Neural progenitor cell (in vitro differentiated cells): ENCODE data around the gene KCNMB2. TPM values are rescaled to one million over a fixed set of nuclear protein-coding genes. Genes with fewer than 3 reads are reported as not detected.

Experiments used
- DNase-seq: peaks from one replicate; pipeline ENCODE4 v3.0.0-alpha.2; 2016; ENCODE audit warnings: low spot score
- H2AFZ ChIP-seq: fragments of 200-600 bp; sonication (generic); replicated peaks from 2 replicates; pipeline ENCODE4 v1.6.1; 2016; ENCODE audit warnings: antibody characterized with exemption
- H3F3A ChIP-seq: fragments of 200-600 bp; sonication (generic); 2 replicates; pipeline ENCODE4 v1.6.1; 2016; ENCODE audit warnings: antibody characterized with exemption, low read depth
- H3K27ac ChIP-seq: fragments of 200-600 bp; sonication (generic); 2 replicates; pipeline ENCODE4 v1.5.1; 2016; ENCODE audit warnings: mild to moderate bottlenecking
- H3K27me3 ChIP-seq: fragments of 200-600 bp; sonication (generic); 2 replicates; pipeline ENCODE4 v1.6.1; 2016; ENCODE audit warnings: mild to moderate bottlenecking, moderate library complexity
- H3K36me3 ChIP-seq: fragments of 200-600 bp; sonication (generic); 2 replicates; pipeline ENCODE4 v1.5.1; 2016
- H3K4me1 ChIP-seq: fragments of 200-600 bp; sonication (generic); 2 replicates; pipeline ENCODE4 v1.6.1; 2016; ENCODE audit warnings: mixed run types
- H3K4me2 ChIP-seq: fragments of 200-600 bp; sonication (generic); 2 replicates; pipeline ENCODE4 v1.6.1; 2016
- H3K4me3 ChIP-seq: fragments of 200-600 bp; sonication (generic); 2 replicates; pipeline ENCODE4 v1.5.1; 2016
- H3K79me2 ChIP-seq: fragments of 200-600 bp; sonication (generic); 2 replicates; pipeline ENCODE4 v1.6.1; 2016; ENCODE audit warnings: low read depth
- H3K9ac ChIP-seq: fragments of 200-600 bp; sonication (generic); 2 replicates; pipeline ENCODE4 v1.6.1; 2016
- H3K9me3 ChIP-seq: fragments of 200-600 bp; sonication (generic); 2 replicates; pipeline ENCODE4 v1.5.1; 2016; ENCODE audit warnings: low read depth
- H4K20me1 ChIP-seq: fragments of 200-600 bp; sonication (generic); 2 replicates; pipeline ENCODE4 v1.6.1; 2016; ENCODE audit warnings: low read depth
- H3K27ac Mint-ChIP-seq: 3 replicates; pipeline ENCODE4 v1.8.0; 2021; ENCODE audit warnings: mixed read lengths
- H3K27me3 Mint-ChIP-seq: 2 replicates; pipeline ENCODE4 v1.8.0; 2022; ENCODE audit warnings: low read depth, mild to moderate bottlenecking, inconsistent platforms, moderate library complexity, mixed read lengths; ENCODE audit not compliant: insufficient read depth
- H3K36me3 Mint-ChIP-seq: 3 replicates; pipeline ENCODE4 v1.8.0; 2021; ENCODE audit warnings: mixed read lengths
- H3K4me1 Mint-ChIP-seq: 3 replicates; pipeline ENCODE4 v1.8.0; 2021; ENCODE audit warnings: mixed read lengths
- H3K4me3 Mint-ChIP-seq: 3 replicates; pipeline ENCODE4 v1.8.0; 2021; ENCODE audit warnings: mild to moderate bottlenecking, moderate library complexity, mixed read lengths
- H3K9me3 Mint-ChIP-seq: 3 replicates; pipeline ENCODE4 v1.8.0; 2020; ENCODE audit warnings: mixed read lengths
- EZH2 ChIP-seq: fragments of 200-600 bp; sonication (generic); IDR thresholded peaks from 2 replicates; pipeline ENCODE4 v1.6.1; 2017; ENCODE audit warnings: antibody characterized with exemption, mild to moderate bottlenecking, moderate library complexity
- EZH2phosphoT487 ChIP-seq: fragments of 200-600 bp; sonication (generic); IDR thresholded peaks from 2 replicates; pipeline ENCODE4 v1.6.1; 2017; ENCODE audit warnings: antibody characterized with exemption
- total RNA-seq: library from RNA; depleted of rRNA; stranded (reverse); fragments of >200 nt; gene quantifications from 2 replicates; pipeline ENCODE4 v1.2.3, GENCODE V29; 2015; ENCODE audit warnings: low replicate concordance
- TF ChIP-seq, protein P1 (sequence below): fragments of 200-600 bp; sonication (generic); IDR thresholded peaks from 2 replicates; pipeline ENCODE4 v1.5.1; 2017; ENCODE audit warnings: antibody characterized with exemption, mild to moderate bottlenecking

KCNMB2 gene
- total RNA-seq, 1 donor from 2014 or later: not detected

DNA sequence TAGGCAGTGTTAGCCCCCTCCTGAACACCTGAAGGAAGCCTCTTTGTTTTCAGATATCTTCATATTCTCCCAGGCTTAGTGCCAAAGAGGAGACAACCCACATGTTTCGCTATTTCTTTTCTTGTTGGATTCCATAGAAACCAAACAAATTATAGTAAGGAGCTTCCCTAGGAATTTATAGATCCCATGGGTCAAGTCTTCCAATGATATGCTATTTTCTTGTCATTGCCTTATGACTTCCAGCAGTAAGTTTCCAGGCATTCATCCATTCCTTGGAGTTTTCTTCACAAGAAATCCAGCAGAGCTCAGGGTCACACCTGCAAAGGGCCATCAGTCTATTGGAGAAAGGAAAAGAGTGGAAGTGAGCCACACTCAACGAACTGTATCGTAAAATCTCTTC, 9.9 kb upstream of the KCNMB2 start:
- Histone ChIP-seq H3K36me3 (no peaks in the 10 kb centered on the region), H3K4me2 (no peak overlapping the region), H3K27ac (no peak overlapping the region), H3K4me3 (no peak overlapping the region), H3K4me1 (no peaks in the 10 kb centered on the region), H2AFZ (no peak overlapping the region), H3K9ac (no peak overlapping the region), H3K79me2 (no peaks in the 10 kb centered on the region), H3F3A (no peaks in the 10 kb centered on the region), H4K20me1 (no peaks in the 10 kb centered on the region), H3K9me3 (no peaks in the 10 kb centered on the region), H3K27me3 (no peaks in the 10 kb centered on the region)
- Mint-ChIP-seq H3K4me3 (no peak overlapping the region), H3K36me3 (no peaks in the 10 kb centered on the region), H3K9me3 (no peaks in the 10 kb centered on the region), H3K27me3 (no peaks in the 10 kb centered on the region), H3K27ac (no peak overlapping the region), H3K4me1 (peaks cover 4% of the 10 kb centered on the region)
- DNase-seq: no peak
- TF ChIP-seq EZH2phosphoT487: no peak
- no peak for TF ChIP-seq EZH2
- TF ChIP-seq, protein P1, sequence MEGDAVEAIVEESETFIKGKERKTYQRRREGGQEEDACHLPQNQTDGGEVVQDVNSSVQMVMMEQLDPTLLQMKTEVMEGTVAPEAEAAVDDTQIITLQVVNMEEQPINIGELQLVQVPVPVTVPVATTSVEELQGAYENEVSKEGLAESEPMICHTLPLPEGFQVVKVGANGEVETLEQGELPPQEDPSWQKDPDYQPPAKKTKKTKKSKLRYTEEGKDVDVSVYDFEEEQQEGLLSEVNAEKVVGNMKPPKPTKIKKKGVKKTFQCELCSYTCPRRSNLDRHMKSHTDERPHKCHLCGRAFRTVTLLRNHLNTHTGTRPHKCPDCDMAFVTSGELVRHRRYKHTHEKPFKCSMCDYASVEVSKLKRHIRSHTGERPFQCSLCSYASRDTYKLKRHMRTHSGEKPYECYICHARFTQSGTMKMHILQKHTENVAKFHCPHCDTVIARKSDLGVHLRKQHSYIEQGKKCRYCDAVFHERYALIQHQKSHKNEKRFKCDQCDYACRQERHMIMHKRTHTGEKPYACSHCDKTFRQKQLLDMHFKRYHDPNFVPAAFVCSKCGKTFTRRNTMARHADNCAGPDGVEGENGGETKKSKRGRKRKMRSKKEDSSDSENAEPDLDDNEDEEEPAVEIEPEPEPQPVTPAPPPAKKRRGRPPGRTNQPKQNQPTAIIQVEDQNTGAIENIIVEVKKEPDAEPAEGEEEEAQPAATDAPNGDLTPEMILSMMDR: no peak

DNA sequence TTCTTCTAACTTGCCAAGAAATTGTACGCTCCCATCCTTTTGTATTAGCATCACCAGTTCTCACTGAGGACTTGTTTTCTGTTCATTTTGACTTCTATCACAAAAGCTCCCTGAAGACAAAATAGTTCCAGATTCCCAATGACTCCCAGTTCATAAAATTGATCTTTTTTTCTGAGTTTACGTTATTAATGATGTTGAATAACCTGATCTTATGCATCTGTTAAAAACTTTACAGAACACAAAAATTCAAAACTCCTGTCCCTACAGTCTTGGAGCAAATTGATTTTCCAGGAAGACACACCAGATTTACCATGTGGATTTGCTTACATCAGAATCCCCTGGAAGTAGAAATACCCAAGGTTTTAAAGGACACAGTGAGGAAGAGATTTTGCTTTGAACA, 8.3 kb upstream of the KCNMB2 start:
- no peaks in the 10 kb centered on the region for H3K27me3 ChIP-seq
- H3K9me3 ChIP-seq: no peaks in the 10 kb centered on the region
- TF ChIP-seq EZH2phosphoT487 (no peak), EZH2 (no peak)
- TF ChIP-seq, protein P1: no peak
- no peaks in the 10 kb centered on the region for H3K4me1 ChIP-seq
- no peaks in the 10 kb centered on the region for H3K4me1 Mint-ChIP-seq
- H3K9ac ChIP-seq: no peak overlapping the region
- H3K9me3 Mint-ChIP-seq: no peaks in the 10 kb centered on the region
- no peaks in the 10 kb centered on the region for H3K36me3 Mint-ChIP-seq
- no peak overlapping the region for H3K4me2 ChIP-seq
- no peak overlapping the region for H3K27ac ChIP-seq
- no peaks in the 10 kb centered on the region for H4K20me1 ChIP-seq
- no peaks in the 10 kb centered on the region for H3K79me2 ChIP-seq
- no peak overlapping the region for H2AFZ ChIP-seq
- no peak for DNase-seq
- H3K27me3 Mint-ChIP-seq: no peaks in the 10 kb centered on the region
- H3K27ac Mint-ChIP-seq: no peak overlapping the region
- no peak overlapping the region for H3K4me3 ChIP-seq
- H3K4me3 Mint-ChIP-seq: no peak overlapping the region
- no peaks in the 10 kb centered on the region for H3K36me3 ChIP-seq
- H3F3A ChIP-seq: no peaks in the 10 kb centered on the region

DNA sequence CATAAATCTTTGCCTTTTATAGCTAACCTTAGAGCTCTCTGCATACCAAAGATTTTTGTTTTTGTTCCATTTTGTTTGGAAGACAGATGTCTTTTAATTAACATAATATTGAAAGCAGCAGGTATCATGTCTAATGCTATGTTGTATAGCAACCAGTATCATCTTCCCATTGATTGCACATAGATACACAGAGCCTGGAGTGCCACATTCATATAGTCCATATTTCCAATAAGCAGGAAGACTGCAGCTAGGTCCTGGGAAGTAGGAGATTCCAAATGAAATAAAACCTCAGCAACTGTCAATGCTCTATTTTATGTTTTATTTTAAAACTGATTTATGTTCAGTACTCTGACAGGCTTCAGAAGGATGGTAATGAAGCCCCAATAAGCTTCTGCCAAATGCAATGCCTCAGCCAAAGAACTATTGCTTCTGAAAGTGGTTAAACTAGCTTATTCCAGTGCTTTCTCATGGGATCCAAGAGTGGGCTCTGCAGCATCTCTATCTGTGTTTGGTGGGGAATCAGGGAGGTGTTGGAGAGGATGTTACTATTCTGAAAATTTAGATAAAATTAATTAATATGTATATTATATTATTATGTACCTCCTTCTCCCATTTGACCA, 6.5 kb upstream of the KCNMB2 start:
- Histone ChIP-seq H3K27ac (no peak overlapping the region), H3K4me1 (no peaks in the 10 kb centered on the region), H3K79me2 (no peaks in the 10 kb centered on the region), H3K27me3 (no peaks in the 10 kb centered on the region), H3F3A (no peaks in the 10 kb centered on the region), H3K9me3 (no peaks in the 10 kb centered on the region), H3K4me3 (no peak overlapping the region), H3K9ac (no peak overlapping the region), H2AFZ (no peak overlapping the region), H3K36me3 (no peaks in the 10 kb centered on the region), H3K4me2 (no peak overlapping the region), H4K20me1 (no peaks in the 10 kb centered on the region)
- Mint-ChIP-seq H3K36me3 (no peaks in the 10 kb centered on the region), H3K27ac (no peak overlapping the region), H3K4me1 (peaks cover 6% of the 10 kb centered on the region), H3K9me3 (no peaks in the 10 kb centered on the region), H3K4me3 (no peak overlapping the region), H3K27me3 (peaks cover 3% of the 10 kb centered on the region)
- no peak for DNase-seq
- TF ChIP-seq, protein P1: no peak
- TF ChIP-seq EZH2 (no peak), EZH2phosphoT487 (no peak)
